Measurements from ENCODE around the gene TEKT5.

DNA sequence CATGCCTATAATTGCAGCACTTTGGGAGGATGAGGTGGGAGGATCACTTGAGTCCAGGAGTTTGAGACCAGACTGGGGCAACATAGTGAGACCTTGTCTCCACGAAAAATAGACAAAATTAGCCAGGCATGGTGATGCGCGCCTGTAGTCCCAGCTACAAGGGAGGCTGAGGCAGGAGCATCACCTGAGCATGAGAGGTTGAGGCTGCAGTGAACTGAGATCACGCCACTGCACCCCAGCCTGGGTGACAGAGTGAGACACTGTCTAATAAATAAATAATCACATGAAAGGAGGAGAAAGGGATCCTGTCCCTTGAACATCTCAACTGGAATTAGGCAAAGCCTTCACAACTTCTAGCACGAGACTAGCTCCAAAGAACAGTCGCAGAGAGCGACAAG lies 53.2 kb downstream of the TEKT5 start:
- TF ChIP-seq, protein P1, sequence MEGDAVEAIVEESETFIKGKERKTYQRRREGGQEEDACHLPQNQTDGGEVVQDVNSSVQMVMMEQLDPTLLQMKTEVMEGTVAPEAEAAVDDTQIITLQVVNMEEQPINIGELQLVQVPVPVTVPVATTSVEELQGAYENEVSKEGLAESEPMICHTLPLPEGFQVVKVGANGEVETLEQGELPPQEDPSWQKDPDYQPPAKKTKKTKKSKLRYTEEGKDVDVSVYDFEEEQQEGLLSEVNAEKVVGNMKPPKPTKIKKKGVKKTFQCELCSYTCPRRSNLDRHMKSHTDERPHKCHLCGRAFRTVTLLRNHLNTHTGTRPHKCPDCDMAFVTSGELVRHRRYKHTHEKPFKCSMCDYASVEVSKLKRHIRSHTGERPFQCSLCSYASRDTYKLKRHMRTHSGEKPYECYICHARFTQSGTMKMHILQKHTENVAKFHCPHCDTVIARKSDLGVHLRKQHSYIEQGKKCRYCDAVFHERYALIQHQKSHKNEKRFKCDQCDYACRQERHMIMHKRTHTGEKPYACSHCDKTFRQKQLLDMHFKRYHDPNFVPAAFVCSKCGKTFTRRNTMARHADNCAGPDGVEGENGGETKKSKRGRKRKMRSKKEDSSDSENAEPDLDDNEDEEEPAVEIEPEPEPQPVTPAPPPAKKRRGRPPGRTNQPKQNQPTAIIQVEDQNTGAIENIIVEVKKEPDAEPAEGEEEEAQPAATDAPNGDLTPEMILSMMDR (IDR thresholded peaks at IDR 0.05) = no peak
- TF ChIP-seq POLR2A (IDR thresholded peaks at IDR 0.05) = no peak
